ENCODE data around the gene P2RX1. TPM values are rescaled to one million over a fixed set of nuclear protein-coding genes. Genes with fewer than 3 reads are reported as not detected.

P2RX1 gene
- total RNA-seq, 1 donor from 2014 or later = not detected

- no peak for DNase-seq (ENCODE audit: low spot score)
- no peak overlapping the region for H3K4me3 Mint-ChIP-seq (ENCODE audit: unreplicated experiment)
- H3K4me1 Mint-ChIP-seq (ENCODE audit: unreplicated experiment) = no peaks in the 10 kb centered on the region
- H3K27me3 Mint-ChIP-seq (ENCODE audit: unreplicated experiment) = peaks cover 2% of the 10 kb centered on the region
- H3K9me3 Mint-ChIP-seq (ENCODE audit: unreplicated experiment) = no peaks in the 10 kb centered on the region
- no peak overlapping the region for H3K27ac Mint-ChIP-seq (ENCODE audit: unreplicated experiment)
- H3K36me3 Mint-ChIP-seq (ENCODE audit: low read depth, unreplicated experiment) = no peaks in the 10 kb centered on the region
- TF ChIP-seq CTCF (IDR thresholded peaks at IDR 0.05; ENCODE audit: unreplicated experiment) = no peak
These were observed 9.4 kb downstream of the P2RX1 start for GRCh38 chr17:3906881-3907280.

GRCh38 chr17:3905017-3905520 lies 11.2 kb downstream of the P2RX1 start:
- H3K27ac Mint-ChIP-seq (ENCODE audit: unreplicated experiment) = no peak overlapping the region
- H3K27me3 Mint-ChIP-seq (ENCODE audit: unreplicated experiment) = peaks cover 2% of the 10 kb centered on the region
- no peak for DNase-seq (ENCODE audit: low spot score)
- no peaks in the 10 kb centered on the region for H3K4me1 Mint-ChIP-seq (ENCODE audit: unreplicated experiment)
- H3K4me3 Mint-ChIP-seq (ENCODE audit: unreplicated experiment) = no peak overlapping the region
- no peaks in the 10 kb centered on the region for H3K36me3 Mint-ChIP-seq (ENCODE audit: low read depth, unreplicated experiment)
- no peaks in the 10 kb centered on the region for H3K9me3 Mint-ChIP-seq (ENCODE audit: unreplicated experiment)
- TF ChIP-seq CTCF (IDR thresholded peaks at IDR 0.05; ENCODE audit: unreplicated experiment) = no peak

GRCh38 chr17:3904501-3904900 lies 11.8 kb downstream of the P2RX1 start:
- Mint-ChIP-seq H3K4me1 (ENCODE audit: unreplicated experiment) (no peaks in the 10 kb centered on the region), H3K27ac (ENCODE audit: unreplicated experiment) (no peak overlapping the region), H3K36me3 (ENCODE audit: low read depth, unreplicated experiment) (no peaks in the 10 kb centered on the region), H3K27me3 (ENCODE audit: unreplicated experiment) (peaks cover 2% of the 10 kb centered on the region), H3K9me3 (ENCODE audit: unreplicated experiment) (no peaks in the 10 kb centered on the region), H3K4me3 (ENCODE audit: unreplicated experiment) (no peak overlapping the region)
- no peak for DNase-seq (ENCODE audit: low spot score)
- no peak for TF ChIP-seq CTCF (IDR thresholded peaks at IDR 0.05; ENCODE audit: unreplicated experiment)

- Mint-ChIP-seq H3K4me1 (ENCODE audit: unreplicated experiment) (no peaks in the 10 kb centered on the region), H3K36me3 (ENCODE audit: low read depth, unreplicated experiment) (no peaks in the 10 kb centered on the region), H3K27me3 (ENCODE audit: unreplicated experiment) (peaks cover 2% of the 10 kb centered on the region), H3K4me3 (ENCODE audit: unreplicated experiment) (no peak overlapping the region), H3K27ac (ENCODE audit: unreplicated experiment) (no peak overlapping the region), H3K9me3 (ENCODE audit: unreplicated experiment) (no peaks in the 10 kb centered on the region)
- DNase-seq (ENCODE audit: low spot score) = no peak
- TF ChIP-seq CTCF (IDR thresholded peaks at IDR 0.05; ENCODE audit: unreplicated experiment) = no peak
These were observed 12.4 kb downstream of the P2RX1 start for GRCh38 chr17:3903881-3904290.

GRCh38 chr17:3903051-3903825 lies 13.0 kb downstream of the P2RX1 start:
- no peak for TF ChIP-seq CTCF (IDR thresholded peaks at IDR 0.05; ENCODE audit: unreplicated experiment)
- Mint-ChIP-seq H3K9me3 (ENCODE audit: unreplicated experiment) (no peaks in the 10 kb centered on the region), H3K4me1 (ENCODE audit: unreplicated experiment) (no peaks in the 10 kb centered on the region), H3K27ac (ENCODE audit: unreplicated experiment) (no peak overlapping the region), H3K27me3 (ENCODE audit: unreplicated experiment) (peaks cover 2% of the 10 kb centered on the region), H3K4me3 (ENCODE audit: unreplicated experiment) (no peak overlapping the region), H3K36me3 (ENCODE audit: low read depth, unreplicated experiment) (no peaks in the 10 kb centered on the region)
- DNase-seq (ENCODE audit: low spot score) = no peak

All from endothelial cell (in vitro differentiated cells).